Measurements from ENCODE around the gene HOXD11.

Gene HOXD11

DNA sequence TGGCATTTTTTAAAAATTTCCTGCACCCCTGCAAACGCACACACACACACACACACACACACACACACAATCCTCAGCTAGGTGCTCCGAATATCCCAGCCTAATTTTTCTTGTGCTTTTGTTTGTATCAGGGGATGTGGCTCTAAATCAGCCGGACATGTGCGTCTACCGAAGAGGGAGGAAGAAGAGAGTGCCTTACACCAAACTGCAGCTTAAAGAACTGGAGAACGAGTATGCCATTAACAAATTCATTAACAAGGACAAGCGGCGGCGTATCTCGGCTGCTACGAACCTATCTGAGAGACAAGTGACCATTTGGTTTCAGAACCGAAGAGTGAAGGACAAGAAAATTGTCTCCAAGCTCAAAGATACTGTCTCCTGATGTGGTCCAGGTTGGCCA, 12.7 kb upstream of the HOXD11 start:
- no peak for DNase-seq

DNA sequence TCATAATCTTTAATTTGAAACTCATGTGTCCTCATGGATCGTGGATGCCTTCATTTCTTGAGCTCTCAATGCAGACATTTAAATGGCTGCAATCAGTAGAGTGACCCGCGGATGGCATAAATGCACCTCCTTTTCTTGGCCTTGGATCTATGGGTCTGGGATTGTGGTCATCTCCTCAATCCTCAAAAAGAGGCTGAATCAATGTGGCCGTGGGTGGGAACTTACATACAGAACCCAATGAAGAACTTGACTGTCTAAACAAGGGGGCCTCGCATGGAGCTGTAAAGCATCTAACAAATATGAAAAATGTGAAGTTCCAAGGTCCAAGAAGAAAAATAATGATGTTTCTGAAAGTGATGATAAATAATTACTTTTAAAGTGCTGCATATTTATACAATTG, 11.7 kb upstream of the HOXD11 start:
- DNase-seq, result no peak

DNA sequence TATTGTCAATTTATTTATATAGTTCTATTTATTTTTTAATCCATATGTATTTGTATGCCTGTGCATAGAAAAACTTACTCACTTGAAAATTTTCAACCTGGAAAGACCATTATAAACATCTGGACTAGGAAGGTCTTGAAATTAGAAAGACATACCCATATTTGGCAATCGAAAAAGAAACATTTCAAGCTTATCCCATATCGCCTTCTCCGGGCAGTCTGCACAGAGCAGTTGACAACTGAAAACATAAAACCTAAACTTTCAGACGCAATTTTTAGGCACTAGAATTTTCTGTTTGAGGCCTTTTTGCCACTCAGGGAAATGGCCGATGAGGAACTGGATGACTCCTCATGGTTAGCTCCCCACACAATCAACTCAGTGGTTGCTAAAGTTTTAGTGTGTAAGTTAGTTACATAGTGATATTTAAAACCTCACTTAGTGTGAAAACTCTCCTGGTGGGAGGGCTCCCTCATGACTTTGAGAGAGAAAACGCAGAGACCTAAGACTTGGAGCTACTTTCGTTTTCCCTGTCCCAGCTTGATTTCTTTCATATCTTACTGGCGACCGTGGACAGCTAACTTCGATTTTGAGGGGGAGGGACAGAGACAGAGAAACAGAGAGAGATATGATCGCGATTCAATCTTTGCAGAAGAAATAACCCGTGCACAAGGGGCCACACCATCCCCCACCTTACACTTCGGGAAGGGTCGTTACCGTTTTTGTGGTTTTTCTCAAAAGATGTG, 10.7 kb upstream of the HOXD11 start:
- no peak for DNase-seq

GRCh38 chr2:176096986-176097819, 9.9 kb upstream of the HOXD11 start:
- peak; percentile 34 to 40 for DNase-seq

GRCh38 chr2:176097820-176098365, 9.2 kb upstream of the HOXD11 start:
- DNase-seq, result no peak

DNA sequence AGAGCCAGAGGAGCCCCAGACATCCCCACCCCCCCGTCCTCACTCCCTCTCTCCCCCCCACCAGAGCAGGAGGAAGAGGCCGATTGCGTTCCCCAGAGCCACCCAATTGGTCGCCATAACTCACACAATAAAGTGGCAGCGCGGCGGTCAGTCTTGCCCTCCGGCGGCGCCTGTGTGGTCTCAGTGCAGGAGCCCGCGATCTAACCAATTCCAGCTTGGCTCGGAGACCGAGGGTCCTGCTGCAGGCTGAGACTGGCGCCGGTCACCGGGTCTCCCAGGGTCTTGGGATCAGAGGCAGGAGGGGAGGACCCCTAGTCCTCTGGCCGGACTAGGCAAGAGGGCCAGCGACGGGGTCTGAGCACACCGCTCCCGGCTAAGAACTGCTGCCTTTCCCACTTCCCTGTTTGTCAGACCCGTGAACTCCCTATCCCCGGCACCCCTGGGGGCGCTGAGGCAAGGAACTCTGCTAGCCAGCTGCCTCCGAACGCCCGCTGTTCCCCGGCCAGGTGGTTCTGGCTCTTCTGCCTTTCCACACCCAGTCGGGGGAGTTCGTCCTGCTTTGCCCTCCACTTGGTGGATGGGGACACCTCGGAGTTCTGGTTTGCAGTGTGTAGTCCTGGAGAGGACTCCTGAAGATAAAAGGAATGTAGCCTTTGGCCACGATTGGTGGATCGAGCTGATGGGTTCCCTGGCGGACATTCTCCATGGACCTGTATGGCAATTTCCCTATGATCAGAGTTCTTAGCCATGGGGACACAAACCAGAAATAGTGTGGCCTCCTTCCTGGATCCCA, 8.5 kb upstream of the HOXD11 start:
- no peak for DNase-seq

GRCh38 chr2:176099159-176099727, 7.8 kb upstream of the HOXD11 start:
- DNase-seq, result no peak

- no peak for DNase-seq
Observed at GRCh38 chr2:176099728-176100546, 7.1 kb upstream of the HOXD11 start, which contains the start of gene HOXD12. HOXD12 (plus strand) TSS chr2:176099795; CDS start chr2:176099802, 7 bp downstream.

DNA sequence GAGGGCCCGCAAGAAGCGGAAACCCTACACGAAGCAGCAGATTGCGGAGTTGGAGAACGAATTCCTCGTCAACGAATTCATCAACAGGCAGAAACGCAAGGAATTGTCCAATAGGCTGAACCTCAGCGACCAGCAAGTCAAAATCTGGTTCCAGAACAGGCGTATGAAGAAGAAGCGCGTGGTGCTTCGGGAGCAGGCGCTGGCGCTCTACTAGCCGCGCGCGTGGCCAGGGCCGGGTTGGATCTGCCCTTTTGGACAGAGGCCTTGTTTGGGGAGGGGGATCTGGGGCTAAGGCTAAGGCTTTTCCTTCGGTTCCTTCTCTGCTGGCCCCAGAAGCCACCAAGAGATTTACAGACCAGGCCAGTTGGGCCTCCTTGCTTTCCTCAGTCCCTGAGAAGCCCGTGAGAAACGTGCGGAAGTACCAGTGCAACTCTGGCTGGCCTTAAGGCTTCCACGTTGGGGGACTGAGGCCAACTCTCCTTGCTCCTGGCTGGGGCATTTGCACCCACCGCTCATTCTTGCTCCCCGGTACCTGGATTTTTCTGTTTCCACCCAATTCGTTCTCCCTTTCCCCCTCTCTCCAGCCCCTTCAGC, 6.4 kb upstream of the HOXD11 start:
- no peak for DNase-seq

DNA sequence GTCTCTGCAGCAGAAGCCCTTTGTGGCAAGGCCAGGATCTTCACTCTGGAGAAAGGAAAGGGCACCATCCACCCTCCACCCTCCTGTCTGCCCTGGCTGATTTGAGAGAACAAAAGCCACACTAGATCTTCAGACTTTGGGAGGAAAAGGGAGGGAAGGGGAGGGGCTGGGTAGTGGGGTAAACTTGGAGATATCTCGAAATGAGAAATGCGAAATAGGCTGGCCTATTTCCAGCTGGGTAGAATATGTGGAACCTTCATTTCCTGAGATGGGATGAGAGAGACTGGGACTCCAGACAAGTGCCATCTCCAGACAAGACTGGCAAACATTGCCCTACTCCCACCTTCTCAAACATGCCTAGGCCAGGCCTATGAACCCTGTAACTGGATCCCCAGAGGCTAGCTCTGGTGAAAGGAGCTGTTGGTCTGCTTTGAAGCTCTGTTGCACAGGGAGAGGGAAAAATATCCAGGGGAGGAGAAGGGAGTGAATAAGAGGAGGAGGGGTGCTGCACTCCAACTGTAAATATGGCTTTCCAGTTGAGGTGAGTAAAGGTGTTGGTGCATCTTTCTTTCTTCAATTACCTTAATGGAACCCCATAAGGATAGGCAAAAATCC, 5.8 kb upstream of the HOXD11 start:
- no peak for DNase-seq

GRCh38 chr2:176101842-176102241, 5.2 kb upstream of the HOXD11 start:
- no peak for DNase-seq

- no peak for DNase-seq
Observed at GRCh38 chr2:176102309-176102866, 4.7 kb upstream of the HOXD11 start.

DNA sequence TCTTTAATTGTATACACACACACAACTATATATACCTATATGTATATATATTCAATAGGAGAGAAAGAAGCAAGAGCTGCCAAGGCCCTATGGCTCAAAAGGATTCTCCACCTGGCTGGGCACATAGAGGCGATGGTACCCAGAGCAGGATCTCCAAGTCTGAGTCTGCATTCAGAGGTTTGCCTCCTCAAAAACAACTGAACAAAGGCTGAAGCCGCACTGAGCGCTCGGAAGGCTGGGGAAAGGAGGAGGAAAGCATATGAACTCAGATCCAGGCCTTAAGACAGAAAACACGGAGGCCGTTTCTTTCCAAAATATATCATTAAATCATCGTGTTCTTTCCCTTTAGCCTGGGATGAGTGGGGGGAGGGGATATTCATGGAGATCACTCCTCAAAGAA, 3.9 kb upstream of the HOXD11 start:
- DNase-seq, result no peak

DNA sequence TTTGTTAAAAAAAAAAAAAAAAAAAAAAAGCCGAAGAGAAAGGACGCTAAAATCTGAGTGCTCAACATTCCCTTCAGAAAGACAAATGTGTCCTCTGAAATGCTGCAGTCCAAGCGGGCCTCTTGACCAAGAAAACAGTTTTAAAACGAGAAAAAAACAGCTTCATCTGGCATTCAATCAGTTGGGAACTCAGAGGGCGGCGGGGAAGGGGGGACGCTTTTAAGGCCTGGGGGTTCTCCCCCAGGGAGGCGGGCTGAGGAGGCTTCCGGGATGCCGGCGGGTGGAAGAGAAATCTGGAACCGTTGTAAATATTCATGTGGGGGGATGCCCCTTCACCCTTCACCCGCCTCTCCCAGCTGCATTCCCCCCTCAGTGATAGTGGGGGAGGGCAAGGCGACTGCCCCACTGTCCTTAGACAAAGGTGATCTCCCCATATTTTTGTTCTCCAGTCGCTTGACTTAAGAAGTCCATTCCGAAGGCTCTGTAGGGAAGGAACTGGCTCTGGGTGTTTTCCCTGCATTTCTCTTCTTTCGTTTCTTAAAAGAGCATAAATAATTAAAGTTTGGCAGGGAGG, 3.3 kb upstream of the HOXD11 start:
- no peak for DNase-seq

DNA sequence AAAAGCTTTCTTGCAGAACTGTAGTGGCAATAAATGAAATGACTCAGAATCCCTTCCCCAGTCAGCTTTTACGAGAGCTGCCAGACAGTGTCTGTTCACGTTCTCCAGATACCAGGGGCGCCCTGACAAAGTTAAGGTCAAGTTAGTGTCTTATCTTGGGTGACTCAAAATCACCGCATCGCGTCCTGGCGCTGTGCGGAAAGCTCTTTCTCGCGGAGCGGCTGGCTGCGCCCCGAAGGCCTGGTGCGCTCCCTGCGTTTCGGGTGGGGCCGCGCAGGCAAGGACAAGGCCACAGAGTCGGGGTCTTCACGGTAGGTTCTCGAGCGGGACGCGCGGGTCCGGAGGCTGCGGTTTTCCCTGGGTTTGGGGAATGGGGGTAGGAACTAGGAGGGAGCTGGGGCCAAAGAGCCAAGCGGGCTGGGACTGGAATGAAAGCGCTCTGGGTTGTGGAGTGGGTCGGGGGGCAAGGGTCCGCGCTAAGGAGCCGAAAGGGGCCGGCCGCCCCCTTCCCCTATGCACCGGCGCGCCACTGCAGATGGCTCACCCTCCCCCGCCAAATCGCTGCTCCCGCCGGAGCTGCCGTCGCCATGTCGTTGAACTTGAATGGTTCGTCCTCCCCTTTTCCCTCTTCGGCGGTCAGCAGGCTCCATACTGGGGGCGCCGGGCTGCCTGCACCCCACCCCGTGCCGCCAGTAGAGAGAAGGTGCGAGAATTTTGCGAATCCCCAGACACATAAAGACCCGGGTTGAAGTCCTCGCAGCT, 2.6 kb upstream of the HOXD11 start:
- DNase-seq, result no peak

GRCh38 chr2:176105078-176105729, 1.9 kb upstream of the HOXD11 start:
- no peak for DNase-seq

- no peak for DNase-seq
Observed at GRCh38 chr2:176105730-176106580, 1.1 kb upstream of the HOXD11 start.

- no peak for DNase-seq
Observed at GRCh38 chr2:176107731-176108181, 676 bp downstream of the HOXD11 start.

All from activated CD4-positive, alpha-beta T cell treated with anti-CD3 and anti-CD28 coated beads, Interleukin-2, amount 50 U/mL, for 4 hours (primary cell).